ENCODE data around the gene OR5V1.

DNA sequence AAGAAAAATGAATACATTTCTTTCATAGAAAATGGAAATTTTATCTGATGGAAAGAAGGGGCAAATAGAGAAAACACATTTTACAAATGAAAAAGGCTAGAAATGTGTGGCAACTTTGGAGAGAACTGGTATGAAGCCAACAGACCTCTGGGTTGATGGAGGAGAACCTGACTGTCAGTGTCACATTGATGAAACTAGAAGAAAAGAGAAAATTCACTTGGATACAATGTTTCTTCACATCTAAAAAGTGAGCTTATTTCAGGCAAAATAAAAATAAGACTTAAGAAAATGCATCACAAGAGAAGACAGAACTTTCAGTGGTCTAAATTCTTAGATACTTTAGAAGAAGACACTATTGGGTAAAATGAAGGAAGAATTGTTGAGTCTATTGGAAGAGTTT, 26.7 kb upstream of the OR5V1 start, which contains the start of gene OR12D2:
- TF ChIP-seq CTCF (IDR thresholded peaks at IDR 0.05) (no peak), POLR2AphosphoS5 (IDR thresholded peaks at IDR 0.05) (no peak), POLR2A (IDR thresholded peaks at IDR 0.05) (no peak)

All from sigmoid colon (tissue), 4 donors.